ENCODE data around the gene DSCAM. TPM values are rescaled to one million over a fixed set of nuclear protein-coding genes. Genes with fewer than 3 reads are reported as not detected.

DSCAM gene
- total RNA-seq, 4 donors from 2014 or later: 0.17 TPM; not detected in 3

DNA sequence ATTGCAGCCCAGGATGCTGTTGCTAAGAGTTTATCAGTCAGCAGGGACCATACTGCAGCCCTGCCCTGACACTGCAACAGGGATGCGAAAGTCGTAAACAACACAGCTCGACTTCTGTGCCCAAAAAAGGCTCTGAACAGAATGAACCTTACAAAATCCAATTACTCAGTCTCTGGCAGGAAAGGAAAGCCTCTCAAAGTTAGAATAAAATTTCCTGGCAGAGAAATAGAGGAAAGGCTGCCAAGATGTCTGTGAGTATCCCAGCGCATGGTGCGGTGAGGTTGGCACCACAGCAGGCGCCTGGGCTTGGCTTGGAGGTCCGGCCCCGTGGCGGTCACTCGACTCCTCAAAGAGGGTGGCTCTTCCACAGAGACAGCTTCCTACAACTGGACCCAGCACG is 794.0 kb downstream of the DSCAM start:
- TF ChIP-seq, protein P1, sequence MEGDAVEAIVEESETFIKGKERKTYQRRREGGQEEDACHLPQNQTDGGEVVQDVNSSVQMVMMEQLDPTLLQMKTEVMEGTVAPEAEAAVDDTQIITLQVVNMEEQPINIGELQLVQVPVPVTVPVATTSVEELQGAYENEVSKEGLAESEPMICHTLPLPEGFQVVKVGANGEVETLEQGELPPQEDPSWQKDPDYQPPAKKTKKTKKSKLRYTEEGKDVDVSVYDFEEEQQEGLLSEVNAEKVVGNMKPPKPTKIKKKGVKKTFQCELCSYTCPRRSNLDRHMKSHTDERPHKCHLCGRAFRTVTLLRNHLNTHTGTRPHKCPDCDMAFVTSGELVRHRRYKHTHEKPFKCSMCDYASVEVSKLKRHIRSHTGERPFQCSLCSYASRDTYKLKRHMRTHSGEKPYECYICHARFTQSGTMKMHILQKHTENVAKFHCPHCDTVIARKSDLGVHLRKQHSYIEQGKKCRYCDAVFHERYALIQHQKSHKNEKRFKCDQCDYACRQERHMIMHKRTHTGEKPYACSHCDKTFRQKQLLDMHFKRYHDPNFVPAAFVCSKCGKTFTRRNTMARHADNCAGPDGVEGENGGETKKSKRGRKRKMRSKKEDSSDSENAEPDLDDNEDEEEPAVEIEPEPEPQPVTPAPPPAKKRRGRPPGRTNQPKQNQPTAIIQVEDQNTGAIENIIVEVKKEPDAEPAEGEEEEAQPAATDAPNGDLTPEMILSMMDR (IDR thresholded peaks at IDR 0.05; ENCODE audit: low read depth): no peak

DNA sequence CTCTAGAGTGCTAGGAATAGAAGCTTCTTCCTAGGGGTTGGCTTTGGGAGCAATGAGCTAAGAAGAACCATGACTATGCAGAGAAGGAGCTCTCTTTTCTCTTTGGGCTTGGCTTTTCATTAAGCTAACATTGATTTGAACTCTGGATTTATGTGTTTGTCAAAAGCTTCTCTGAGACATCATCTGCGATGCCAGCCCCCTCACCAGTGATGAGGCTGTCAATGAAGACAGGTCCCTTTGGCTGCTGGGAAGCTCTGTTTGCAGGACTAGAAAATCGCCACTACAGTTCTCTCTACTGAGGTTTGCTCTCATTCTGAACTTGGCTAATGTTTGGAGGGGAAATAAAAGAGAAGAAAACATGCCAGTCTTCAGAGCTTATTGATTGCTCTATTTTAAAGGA is 794.7 kb downstream of the DSCAM start:
- TF ChIP-seq, protein P1 (IDR thresholded peaks at IDR 0.05; ENCODE audit: low read depth): no peak

DNA sequence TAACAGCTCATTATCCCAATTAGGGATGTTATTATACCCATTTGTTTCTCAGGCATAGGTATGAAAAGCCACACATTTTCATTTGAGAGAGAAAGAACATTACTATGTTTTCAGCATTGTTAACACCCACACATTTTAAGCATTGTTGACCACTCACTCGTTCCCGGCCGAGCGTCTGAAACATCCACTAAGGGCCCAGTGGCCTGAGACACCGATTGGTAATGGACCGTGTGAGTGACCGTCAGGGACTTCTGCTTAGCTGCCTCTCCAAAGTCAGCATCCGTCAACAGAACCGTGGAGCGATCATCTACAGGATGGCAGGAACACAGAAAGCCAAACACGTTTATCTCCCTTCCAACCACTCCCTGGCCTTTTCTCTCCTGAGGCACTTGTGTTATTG is 795.2 kb downstream of the DSCAM start:
- TF ChIP-seq, protein P1 (IDR thresholded peaks at IDR 0.05; ENCODE audit: low read depth): no peak

DNA sequence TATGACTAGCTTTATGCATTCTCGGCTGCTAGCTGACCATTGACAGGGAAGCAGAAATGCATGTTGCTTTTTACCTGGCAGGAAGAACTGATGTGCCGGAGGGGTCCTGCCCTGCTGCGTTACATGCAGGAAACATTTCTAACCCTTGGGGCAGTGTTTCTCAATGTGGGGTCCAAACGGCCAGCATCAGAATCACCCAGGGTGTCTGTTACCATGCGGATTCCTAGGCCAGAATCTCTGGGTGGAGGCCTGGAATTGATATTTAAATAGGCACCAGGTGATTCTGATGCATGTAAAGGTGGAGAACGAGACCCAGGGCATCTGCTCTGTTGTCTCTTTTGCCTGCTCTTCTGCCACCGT is 797.0 kb downstream of the DSCAM start:
- TF ChIP-seq, protein P1 (IDR thresholded peaks at IDR 0.05; ENCODE audit: low read depth): no peak

DNA sequence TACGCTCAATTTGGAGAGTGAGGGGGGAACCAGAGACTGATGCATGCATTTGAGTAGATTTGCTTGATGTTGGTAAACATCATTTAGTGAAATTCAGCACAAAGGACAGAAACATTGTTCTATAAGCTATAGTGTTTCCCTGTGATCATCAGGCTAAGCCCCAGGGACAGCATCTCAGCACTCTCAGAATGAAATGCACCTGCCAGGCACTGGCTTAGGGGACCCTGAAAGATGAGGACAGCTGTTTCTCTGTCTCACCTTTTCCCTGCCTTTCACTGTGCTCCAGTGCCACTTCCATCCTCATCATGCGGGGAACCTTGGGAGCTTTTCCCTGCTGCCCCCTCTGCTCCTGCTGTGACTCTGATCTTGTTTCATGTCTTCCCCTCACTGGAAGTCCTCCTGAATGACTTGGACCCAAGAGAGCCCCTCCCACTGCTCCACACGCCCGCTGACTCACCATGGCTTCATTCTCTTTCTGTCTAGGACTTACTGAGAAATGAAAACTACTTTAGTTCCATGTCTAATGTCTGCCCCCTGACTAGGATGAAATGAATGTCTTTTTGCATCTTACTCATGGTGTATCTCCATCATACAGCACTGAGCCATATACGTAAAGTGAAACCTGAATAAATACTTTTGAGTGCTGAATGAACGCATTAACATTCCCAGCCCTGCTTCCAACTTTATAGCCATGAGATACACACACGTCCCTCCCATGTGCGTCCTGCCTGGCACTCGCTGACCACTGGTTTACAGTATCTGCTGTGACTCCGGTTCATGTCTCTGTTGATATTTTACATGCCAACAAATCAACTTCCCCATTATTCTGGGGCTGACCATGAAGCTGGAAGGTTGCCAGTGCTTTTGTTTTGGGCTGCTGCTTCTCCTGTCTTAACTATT is 797.7 kb downstream of the DSCAM start:
- TF ChIP-seq, protein P1 (IDR thresholded peaks at IDR 0.05; ENCODE audit: low read depth): no peak

DNA sequence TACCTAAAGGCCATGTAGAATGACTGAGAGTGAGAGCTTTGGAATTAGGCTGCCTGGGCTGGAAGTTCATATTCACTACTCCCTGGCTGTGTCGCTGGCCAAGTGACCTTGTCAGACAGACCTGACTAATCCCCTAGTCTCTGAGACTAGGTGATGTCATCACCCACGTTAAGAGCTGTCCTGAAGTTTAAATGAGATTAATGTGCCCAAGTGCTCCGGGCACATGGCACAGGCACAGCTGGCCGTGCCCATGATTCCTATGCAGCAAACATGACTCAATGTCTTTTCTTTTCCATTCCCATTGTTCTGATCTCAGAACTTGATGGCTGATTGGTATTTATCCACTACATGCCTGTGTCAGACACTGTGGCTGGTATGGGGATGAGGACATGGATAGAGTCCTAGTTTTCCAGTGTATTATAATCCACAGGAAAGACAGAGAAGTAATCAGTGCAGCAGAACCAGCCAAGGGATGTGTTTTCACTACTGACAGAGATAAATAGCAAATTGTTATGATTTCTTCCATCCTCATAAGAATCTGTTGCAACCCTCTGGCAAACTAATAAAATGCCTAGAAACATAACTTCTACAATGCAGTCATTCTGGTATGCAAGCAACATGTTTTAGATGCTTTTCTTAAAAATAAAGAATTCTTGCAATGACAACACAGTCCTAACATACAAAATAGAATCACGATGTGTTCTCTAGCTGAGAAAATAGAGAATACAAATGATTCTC is 798.8 kb downstream of the DSCAM start:
- TF ChIP-seq, protein P1 (IDR thresholded peaks at IDR 0.05; ENCODE audit: low read depth): no peak

DNA sequence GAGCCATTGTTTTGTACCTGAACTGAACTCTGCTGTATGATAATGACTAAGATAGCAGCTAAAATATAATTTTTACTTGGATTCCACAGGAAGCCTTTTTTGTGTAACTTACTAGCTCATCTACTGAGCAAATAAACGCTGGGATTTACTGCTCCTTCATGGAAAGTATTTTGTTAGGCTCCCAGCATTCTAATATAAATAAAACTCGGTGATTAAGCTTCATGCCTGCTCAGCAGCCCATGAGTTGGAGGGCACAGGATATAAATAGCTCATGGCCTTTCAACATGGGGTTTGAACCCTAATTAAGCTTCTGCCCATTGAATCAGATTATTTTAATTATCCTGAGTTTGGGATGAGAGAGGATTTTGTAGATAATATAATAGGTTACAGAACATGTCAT is 799.7 kb downstream of the DSCAM start:
- TF ChIP-seq, protein P1 (IDR thresholded peaks at IDR 0.05; ENCODE audit: low read depth): no peak
